Limb (tissue), 2 donors: ENCODE data around the gene C15orf39.
"Not testable (repeated sequence)": the region's sequence is repeated elsewhere in the genome, so short reads cannot be mapped to it uniquely, and the experiment has no call there.

Experiments
- DNase-seq, 2 donors: peaks; one replicate each; pipeline ENCODE4 v3.0.0-alpha.2; 2016; ENCODE audit errors: extremely low spot score in 2 of 2

C15orf39 gene

DNA sequence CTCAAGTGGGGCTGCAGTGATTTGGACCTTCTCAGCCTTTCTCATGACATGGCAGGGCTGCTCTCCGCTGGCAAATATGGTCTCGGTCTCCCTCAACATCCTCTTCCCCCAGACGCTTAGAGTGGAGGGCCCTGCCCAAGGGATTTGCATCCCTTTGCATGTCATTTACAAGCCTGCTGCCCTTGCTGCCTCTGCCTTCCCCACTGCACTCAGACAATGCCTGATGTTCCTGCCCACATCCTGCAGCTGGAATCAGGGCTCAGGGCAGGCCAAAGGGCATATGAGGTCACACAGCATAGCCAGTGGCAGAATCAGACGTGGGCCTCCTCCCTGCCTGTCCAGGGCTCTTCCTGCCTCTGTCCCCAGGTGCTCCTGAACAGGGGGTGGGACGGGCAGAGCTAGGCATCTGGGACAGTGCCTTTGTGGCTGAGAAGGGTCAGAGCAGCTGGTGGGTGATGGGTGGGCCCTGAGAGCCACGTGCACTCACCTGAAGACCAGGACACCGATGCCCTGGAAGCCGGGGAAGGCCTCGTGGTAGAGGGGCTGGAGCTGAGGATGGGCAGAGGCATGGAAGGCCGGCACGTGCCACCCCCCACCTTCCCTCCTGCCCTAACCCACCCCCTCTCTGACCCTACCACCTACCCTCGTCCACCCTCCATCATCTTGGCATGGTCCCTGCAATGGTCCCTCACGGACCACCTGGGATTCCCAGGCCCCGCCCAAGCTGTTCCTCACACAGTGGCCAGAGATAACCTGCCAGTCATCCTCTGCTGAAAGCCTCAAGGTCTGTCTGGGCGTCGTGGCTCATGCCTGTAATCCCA, 29.1 kb downstream of the C15orf39 start:
- no peak for DNase-seq

DNA sequence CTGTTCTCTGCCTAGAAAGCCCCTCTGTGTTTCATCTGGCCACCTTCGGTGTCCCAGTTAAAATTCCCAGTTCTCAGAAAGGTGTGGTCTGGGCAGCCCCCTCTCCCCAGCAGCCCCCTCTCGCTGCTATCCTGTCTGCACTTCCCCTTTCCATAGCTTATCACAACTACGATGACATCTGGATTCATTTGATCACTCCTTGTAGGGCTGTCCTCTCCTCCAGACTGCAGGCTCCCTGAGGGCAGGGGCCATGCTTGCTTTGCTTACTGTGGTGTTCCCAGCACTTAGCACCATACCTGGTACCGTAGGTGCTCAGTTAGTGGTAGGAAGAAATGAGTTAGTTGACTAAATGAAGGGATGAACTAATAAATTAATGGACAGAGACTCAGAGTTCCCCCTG, 30.2 kb downstream of the C15orf39 start:
- DNase-seq: no peak

DNA sequence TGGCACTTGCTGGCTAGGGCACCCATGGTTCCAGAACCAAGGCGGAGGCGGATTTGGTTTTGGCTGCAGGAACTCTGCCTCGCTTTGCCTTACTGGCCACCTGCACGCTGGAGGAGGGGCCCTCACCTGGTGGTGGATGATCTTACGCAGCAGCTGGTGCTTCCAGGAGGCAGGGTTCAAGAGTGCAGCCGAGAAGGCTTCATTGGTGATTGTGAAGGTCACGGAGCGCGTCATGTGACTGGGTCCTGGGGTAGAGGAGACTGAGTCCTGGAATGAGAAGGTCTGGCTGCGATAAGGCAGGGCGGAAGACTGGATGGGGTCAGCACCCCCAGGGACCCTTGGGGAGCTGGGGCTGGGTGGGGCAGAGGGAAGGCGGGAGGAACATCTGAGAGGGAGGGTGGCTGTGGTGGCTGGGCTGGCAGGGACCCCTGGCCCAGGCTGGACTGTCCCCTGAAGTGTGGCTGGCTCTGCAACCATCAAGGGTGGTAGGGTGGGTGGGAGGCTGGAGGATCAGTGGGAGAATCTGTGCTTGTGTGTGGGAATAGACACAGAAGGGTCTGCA, 30.7 kb downstream of the C15orf39 start:
- DNase-seq: no peak

DNA sequence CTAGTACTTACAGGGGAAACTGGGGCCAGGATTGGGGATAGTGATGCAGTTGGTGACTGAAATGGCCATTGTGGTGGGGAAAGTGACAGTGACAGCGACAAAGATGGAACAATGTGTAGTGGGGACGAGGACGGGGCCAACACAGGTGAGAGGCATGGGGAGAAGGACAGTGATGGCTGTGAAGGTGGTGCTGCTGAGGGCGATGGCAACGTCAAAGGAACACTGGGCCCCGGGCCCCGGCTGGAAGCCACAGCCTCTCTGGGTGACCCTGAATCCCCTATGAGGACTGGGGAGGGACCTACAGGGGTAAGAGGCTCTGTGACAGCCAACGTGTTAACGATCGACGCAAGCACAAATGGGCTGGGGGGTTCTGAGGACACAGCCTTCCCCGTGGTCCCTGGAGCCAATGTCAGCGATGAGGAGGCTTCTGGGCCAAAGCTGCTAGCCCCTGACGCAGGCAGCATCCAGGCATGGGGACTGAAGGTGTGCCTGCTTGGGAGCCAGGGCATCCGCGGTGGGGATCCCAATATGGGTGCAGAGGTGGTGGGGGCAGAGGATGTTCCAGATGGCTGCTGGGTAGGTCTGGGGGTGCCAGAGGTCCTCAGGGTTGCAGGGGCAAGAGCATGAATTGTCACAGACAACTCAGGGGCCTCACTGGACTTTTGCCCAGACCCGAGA, 31.3 kb downstream of the C15orf39 start:
- DNase-seq: no peak

DNA sequence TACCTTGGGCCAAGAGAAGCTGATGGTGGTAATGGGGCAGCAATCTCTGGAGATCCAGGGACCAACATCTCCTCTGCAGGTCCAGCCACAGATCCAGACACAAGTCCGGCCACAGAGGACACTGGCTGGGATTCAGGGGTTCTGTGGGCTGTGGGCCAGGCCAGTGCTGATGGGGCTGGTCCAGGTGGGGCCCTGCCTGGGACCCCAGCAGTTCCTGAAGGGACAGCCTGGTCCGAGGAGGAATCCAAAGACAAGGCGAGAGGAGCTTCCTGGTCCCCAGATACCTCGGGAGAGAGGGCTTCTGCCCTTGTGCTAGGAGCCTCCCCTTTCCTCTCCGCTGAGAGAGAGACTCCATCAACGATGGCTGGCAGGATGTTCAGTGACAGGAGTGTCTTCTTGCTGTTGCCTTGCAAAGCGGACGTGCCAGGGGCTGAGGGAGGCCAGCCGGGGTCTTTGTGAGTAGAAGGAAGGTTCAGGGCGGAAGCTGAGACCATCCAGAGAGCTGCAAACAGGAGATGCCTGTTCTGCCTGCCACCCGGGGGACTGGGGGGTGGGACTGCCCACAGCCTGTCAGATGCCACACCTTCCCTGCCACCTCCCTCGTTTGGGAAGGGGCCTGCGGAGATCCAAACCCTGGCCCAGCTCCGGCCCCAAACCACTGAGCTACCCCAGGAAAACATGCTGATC, 32.0 kb downstream of the C15orf39 start:
- no peak for DNase-seq

DNA sequence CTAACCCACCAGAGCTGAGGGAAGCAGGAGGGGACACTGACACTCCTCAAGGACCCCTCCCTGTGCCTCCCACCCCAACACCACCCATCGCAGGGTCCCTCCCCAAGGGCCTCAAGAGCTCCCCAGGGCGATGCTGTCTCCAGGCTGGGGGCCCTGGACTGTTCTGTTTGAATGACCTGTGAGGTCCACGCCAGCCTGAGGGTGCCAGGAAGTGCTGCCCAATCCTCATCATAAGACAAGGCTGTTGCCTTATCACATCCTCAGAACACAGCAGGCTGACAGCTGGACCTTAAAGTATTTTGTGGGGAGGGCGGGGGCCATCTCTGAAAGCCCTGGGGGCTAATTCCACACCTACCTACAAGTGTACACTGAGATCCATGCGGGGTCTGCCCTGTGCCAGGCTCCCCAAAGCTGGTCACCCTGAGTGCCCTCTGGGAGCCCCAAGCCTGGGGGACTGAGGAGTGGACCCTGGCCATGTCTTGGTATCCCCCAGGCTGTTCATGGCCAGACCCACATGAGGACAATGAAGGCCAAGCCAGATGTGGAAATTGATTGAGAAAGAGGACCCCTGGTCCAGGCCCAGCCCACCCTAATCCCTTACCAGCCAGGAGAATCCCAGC, 32.6 kb downstream of the C15orf39 start:
- no peak for DNase-seq

DNA sequence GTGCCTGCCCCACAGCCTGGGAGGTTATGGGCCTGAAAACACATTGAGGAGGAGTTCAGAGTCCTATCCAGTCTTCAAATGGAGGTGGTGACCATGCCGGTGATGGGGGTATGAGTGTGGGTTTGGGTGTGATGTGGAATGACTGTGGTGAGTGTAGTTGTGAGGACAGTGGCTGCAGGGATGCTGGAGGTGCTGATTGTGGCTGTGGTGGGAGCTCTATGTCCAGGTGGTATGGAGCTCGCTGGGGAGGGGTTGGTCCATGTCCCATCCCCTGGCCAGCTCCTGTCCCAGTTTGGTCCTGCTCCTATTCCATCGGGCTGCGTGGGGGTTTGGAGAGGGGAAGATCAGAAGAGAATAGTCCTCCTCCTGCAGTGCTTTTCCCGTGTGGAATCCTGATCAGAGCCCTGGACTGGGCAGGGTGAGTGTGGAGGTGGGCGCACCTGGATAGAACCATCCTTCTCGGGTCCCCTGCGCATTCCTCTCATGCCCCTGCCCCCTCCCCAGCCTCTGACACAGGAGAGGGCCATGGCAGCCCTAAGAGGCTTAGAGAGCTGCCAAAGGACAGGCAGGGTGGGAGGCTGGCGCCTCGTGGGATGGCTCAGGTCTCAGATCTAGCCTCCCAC, 33.5 kb downstream of the C15orf39 start:
- DNase-seq: no peak

DNA sequence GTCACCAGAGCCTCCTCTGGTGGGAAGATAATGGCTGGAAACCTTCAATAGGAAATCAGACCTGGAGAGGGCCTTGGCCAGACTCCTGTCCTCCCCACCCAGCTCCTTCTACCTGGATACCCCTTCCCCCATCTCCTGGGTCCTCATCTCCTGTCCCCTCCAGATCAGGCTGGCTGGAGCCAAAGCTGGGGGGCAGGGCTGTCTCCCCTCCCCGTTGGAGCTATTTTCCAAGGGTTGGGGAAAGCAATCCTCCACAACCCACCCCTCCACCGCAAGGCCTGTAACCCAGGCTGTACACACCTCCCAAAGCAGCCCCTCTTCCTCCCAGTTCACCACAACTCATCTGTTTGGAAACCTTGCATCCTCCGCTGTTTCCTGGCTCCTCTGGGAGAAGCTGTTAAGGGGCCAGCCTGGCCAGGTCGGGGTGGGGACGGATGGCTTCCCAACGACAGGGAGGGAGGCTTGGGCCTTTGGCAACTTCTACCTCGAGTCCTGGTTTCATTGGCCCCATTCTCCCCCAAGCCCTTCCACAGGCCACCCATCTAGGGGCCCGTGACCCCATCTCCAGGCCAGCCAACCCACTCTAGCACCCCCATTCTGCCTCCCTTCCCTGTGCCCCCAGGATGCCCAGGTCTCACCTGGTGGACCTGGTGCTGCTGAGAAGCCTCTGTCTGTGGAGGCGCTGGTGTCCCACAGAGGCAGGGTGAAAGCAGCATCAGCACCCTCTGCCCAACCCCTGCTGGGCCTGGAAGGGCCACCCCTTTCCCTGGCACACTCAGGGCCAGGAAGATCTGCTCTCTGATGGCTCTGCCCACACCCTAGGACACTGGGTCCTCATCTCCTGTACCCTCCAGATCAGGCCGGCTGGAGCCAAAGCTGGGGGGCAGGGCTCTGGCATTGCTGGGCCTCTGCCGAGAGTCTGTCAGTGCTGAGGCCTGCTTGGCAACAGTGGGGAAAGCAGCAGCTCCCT, 34.4 kb downstream of the C15orf39 start:
- DNase-seq: no peak

DNA sequence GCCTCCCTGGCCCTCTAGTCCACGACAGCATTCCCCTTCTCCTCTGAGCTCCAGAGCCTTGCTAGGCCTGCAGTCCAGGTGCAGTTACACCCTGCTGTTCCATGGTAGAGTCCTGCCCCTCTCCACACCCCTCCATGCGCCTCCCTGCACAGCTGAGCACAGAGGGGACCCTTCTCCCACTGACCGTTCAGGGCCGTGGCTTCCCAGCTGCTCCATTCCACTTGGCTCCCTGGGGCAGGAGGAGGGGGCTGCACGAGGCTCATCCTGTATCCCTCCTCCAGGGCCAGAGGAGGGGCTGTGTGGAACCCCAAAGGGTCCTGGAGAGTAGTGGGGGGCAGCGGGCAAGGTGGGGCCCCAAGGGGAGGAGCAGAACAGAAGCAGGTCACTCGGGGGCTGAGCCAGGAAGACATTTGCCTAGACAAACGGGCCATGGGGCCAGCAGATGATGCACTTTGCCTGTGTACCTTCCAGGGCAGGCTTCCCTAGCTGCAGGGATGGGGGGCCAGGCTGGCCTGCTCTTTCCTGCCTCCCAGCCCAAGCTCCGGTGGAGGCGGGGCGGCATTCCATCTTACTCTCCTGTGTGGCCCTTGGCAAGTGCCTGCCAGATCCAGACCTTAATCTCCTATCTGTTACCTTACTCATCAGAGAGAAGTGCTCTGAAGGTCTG, 35.8 kb downstream of the C15orf39 start:
- no peak for DNase-seq

DNA sequence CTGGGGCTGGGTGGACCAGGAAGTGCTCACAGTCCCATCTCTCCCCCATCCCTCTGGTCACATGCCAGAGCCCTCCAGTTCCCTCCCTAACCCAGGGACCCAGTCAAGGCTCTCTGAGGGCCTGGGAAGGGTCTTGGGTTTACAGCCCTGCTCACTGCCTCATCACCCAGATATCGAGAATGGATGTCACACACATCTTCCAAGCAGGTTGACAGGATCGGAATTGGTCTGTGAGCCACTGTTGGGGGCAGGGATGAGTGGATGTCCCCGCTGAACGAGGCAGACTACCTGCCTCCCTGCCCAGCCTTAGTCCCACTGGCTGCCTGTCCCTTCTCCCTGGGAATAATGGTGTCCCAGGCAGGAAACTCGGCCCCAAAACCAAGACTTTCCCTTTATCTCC, 36.5 kb downstream of the C15orf39 start:
- no peak for DNase-seq

DNA sequence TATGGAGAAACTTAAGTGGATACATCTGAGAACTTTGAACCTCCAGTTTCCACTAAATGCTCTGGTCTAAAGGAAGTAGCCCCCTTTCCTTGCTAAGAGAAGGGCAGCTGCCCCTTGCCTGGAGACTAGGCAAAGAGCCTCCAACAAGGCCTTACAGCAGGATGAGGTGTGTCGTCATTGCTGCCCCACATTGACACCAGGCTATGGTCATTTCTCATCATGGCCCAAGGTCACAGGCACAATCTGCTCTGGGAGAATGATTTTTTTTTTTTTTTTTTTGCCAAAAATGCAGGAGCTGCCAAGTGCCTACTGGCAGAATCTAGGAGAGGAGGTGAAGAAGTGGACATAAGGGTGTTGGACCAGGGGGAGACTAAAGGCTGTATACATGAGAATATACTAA, 44.1 kb downstream of the C15orf39 start:
- not testable (repeated sequence) for DNase-seq

DNA sequence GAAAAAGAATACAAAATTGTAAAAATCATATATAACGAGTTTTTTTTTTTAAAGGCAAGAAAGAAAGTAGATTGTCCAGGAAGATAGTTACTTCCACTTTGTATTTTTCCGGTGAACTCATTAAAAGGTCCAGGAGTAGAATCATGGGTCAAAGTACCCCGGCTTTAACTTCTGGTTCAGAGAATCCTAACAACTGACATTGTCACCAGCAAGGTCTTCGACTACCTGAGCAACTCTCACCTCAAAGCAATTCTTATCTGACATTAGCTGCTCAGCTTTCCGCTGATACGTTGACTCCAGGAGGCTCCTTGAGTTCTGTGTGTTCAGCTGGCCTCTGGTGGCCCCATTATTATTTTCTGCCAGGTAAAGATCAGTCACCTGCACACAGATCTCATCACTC, 47.3 kb downstream of the C15orf39 start:
- DNase-seq: not testable (repeated sequence)

DNA sequence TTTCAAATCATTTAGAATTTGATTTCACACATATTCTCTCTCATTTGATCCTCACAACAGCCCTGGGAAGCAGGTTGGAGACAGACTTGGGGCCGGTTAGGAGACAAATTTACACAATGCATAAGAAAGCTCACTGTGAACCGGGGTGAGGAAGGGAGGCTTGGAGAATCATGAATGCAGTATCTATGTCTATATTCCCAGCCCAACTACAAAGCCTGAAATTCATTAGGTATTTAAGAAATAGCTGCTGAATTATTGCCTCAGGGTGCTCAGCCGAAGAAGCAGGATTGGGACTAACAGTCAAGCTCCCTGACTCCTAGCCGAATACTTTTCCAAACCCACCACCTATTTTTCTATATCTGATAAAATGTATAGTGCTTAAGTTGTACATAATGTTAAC, 48.0 kb downstream of the C15orf39 start:
- no peak for DNase-seq

DNA sequence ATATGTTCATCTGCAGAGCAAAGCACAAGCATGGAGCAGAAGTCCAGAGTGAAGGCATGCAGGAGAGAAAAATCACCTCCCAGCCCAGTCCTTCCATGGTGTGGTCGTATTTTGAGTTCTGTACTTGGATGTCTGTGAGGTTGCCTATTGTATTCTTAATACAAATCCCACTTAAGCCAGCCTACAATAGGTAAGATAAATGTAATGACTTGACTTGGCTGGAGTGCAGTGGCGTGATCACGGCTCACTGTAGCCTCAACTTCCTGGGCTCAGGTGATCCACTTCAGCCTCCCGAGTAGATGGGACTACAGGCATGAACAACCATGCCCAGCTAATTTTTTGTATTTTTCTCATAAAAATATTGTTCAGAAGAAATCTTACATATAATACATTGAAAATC, 49.7 kb downstream of the C15orf39 start:
- not testable (repeated sequence) for DNase-seq

DNA sequence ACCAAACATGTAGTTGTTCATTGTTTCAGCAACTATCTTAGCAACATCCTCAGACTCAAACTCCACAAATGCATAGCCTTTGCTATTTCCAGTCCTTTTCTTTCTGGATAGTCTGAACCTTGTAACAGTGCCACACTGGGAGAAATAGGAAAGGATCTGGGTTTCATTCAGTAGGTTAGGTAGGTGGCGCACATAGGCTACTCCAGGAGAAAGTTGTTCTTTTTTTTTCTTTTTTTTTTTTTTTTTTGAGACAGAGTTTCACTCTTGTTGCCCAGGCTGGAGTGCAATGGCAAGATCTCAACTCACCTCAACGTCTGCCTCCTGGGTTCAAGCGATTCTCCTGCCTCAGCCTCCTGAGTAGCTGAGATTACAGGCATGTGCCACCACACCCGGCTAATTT, 50.6 kb downstream of the C15orf39 start:
- DNase-seq: not testable (repeated sequence)

DNA sequence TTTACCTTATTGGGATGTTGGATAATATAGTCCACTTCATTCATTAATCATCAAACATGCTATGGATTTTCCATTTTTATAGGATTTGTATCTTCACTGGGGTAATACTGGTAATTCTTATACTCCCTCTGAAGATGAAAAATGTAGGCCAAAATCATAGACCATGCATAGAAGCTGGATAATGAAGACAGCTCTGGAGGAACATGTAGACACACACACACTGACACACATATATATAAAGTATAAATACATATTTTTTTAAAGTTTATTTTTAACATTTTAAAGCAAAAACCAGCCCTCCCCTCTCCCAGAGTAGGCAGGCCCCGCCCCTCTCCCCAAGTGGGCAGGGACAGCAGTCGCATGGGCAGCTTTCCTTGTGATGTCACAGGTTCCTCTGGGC, 56.4 kb downstream of the C15orf39 start, which contains the start of gene GOLGA6C:
GOLGA6C (plus strand) TSS at position 301 of the 400 bp plus-strand sequence. CDS start 265 bp downstream, outside the sequence.
- DNase-seq: not testable (repeated sequence)

DNA sequence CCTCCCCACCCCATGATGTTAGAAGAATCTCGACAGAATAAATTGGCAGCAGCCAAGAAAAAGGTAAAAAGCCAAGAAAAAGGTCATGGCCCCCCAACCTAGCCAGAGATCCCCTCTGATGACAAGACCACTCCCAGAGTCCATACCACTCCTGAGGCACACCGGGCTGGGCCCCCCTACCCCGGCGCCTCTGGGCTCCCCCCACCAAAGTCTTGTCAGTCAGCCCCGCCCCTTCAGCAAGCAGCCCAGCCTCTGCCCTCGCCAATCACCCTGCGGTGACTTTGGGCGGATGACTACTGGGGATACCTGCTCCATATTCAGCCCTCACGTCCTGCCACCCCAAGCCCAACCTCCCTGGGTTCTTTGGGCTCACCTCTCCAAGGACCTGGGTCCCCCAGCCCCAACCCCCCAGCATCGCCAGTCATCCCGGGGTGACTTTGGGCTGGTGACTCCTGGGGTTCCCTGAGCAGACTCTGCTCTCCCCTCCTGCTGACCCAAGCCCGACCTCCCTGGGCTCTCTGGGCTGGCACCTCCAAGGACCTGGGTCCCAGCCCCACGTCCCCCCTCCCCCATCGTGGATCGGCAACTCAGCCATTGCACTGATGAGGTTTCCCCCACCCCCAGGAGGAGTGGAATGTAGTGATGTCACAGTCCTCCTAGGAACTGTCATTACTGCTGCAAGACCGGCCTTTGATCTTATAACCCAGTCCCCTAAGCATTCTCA, 57.1 kb downstream of the C15orf39 start:
- not testable (repeated sequence) for DNase-seq

DNA sequence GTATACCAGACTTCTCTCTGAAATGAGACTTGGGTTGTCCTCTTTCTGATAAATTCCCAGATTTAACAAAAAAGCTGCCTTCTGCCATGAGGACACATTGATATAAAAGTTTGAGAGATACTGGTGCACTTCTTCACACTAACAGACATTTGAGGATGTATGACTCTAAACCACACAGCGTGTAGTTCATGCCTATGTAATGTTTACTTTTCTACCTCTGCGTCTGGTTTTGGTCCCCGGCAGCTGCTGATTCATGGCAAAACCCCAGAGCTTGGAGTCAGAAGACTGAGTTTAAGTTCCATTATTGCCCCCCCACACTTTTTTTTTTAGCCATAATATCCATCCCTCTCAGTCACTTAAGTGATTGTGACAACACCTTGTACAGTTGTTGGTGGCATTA, 58.2 kb downstream of the C15orf39 start:
- not testable (repeated sequence) for DNase-seq
